ENCODE results near the gene NAXD. TPM values are rescaled to one million over a fixed set of nuclear protein-coding genes. Genes with fewer than 3 reads are reported as not detected.

Gene NAXD
- total RNA-seq, 2 experiments from 2014 or later, result 8.3 to 12.5 TPM

DNA sequence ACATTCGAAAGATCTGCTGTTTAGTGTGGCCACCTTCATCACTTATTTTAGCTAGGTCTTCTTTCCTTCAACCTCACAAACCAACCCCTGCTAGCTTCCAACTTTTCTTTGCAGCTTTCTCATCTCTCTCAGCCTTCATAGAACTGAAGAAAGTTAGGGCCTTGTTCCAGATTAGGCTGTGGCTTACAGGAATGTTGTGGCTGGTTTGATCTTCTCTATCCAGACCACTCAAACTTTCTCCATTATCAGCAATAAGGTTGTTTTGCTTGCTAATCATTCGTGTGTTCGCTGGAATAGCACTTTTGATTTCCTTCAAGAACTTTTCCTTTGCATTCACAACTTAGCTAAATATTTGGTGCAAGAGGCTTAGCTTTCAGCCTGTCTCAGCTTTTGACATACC lies 45.9 kb downstream of the NAXD start:
- H3K79me2 ChIP-seq (ENCODE audit: insufficient read depth, low read depth, low read length), result no peaks in the 10 kb centered on the region
- H3K4me1 ChIP-seq (ENCODE audit: insufficient read depth, low read length, poor library complexity, severe bottlenecking), result no peaks in the 10 kb centered on the region
- intact Hi-C loops (cut with micrococcal nuclease; ENCODE audit: unreplicated experiment), result no loop called here
- H3K9me3 ChIP-seq (ENCODE audit: low read length), result no peaks in the 10 kb centered on the region
- H4K20me1 ChIP-seq (ENCODE audit: insufficient read depth, low read length), result no peaks in the 10 kb centered on the region
- H2AFZ ChIP-seq (ENCODE audit: low read length), result no peak overlapping the region
- peaks cover 67% of the 10 kb centered on the region for H3K36me3 ChIP-seq (ENCODE audit: insufficient read depth, low read length)
- H3K9me2 ChIP-seq (ENCODE audit: insufficient read depth, low read length), result no peaks in the 10 kb centered on the region
- TF ChIP-seq, protein P1, sequence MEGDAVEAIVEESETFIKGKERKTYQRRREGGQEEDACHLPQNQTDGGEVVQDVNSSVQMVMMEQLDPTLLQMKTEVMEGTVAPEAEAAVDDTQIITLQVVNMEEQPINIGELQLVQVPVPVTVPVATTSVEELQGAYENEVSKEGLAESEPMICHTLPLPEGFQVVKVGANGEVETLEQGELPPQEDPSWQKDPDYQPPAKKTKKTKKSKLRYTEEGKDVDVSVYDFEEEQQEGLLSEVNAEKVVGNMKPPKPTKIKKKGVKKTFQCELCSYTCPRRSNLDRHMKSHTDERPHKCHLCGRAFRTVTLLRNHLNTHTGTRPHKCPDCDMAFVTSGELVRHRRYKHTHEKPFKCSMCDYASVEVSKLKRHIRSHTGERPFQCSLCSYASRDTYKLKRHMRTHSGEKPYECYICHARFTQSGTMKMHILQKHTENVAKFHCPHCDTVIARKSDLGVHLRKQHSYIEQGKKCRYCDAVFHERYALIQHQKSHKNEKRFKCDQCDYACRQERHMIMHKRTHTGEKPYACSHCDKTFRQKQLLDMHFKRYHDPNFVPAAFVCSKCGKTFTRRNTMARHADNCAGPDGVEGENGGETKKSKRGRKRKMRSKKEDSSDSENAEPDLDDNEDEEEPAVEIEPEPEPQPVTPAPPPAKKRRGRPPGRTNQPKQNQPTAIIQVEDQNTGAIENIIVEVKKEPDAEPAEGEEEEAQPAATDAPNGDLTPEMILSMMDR (conservative IDR thresholded peaks at IDR 0.05; ENCODE audit: low read length), result no peak
- TF ChIP-seq EZH2phosphoT487 (IDR thresholded peaks at IDR 0.05; ENCODE audit: borderline replicate concordance, low read depth, low read length), result no peak
- H3K4me3 ChIP-seq (ENCODE audit: low read depth, low read length, poor library complexity, severe bottlenecking), result no peak overlapping the region
- DNase-seq (ENCODE audit: low spot score), result no peak
- ChIA-PET POLR2A (interaction anchor here (0.8 kb wide), 1 partner anchor 51 kb away, joined by 3 read pairs; no protein-coding TSS in a partner anchor), CTCF (ENCODE audit: unreplicated experiment) (no interaction called here)
- no TSS peak for BruUV-seq (replicated peaks)
- no peak overlapping the region for H3K27ac ChIP-seq (ENCODE audit: low read depth, low read length, poor library complexity, severe bottlenecking)
- H3K4me2 ChIP-seq (ENCODE audit: low read length), result no peak overlapping the region

DNA sequence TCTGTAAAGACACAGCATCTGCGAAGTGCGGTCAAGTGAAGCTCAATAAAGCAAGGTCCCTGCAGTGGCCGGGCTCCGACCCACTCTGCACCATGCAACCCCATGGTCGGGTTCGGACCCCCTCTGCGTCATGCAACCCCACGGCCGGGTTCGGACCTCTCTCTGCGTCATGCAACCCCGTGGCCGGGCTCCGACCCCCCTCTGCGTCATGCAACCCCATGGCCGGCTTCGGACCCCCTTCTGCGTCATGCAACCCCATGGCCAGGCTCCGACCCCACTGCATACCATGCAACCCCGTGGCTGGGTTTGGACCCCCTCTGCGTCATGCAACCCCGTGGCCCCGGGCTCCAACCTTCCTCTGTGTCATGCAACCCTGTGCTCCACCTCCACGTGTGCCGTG lies 46.7 kb downstream of the NAXD start:
- H3K36me3 ChIP-seq (ENCODE audit: insufficient read depth, low read length), result peaks cover 75% of the 10 kb centered on the region
- no peaks in the 10 kb centered on the region for H3K9me3 ChIP-seq (ENCODE audit: low read length)
- no peaks in the 10 kb centered on the region for H3K79me2 ChIP-seq (ENCODE audit: insufficient read depth, low read depth, low read length)
- no peaks in the 10 kb centered on the region for H4K20me1 ChIP-seq (ENCODE audit: insufficient read depth, low read length)
- BruUV-seq (replicated peaks), result no TSS peak
- H3K4me2 ChIP-seq (ENCODE audit: low read length), result no peak overlapping the region
- no peak overlapping the region for H3K27ac ChIP-seq (ENCODE audit: low read depth, low read length, poor library complexity, severe bottlenecking)
- ChIA-PET CTCF (ENCODE audit: unreplicated experiment) (no interaction called here), POLR2A (no interaction called here)
- H2AFZ ChIP-seq (ENCODE audit: low read length), result no peak overlapping the region
- TF ChIP-seq, protein P1 (conservative IDR thresholded peaks at IDR 0.05; ENCODE audit: low read length), result no peak
- TF ChIP-seq EZH2phosphoT487 (IDR thresholded peaks at IDR 0.05; ENCODE audit: borderline replicate concordance, low read depth, low read length), result no peak
- H3K4me1 ChIP-seq (ENCODE audit: insufficient read depth, low read length, poor library complexity, severe bottlenecking), result no peaks in the 10 kb centered on the region
- no peak for DNase-seq (ENCODE audit: low spot score)
- intact Hi-C loops (cut with micrococcal nuclease; ENCODE audit: unreplicated experiment), result no loop called here
- H3K4me3 ChIP-seq (ENCODE audit: low read depth, low read length, poor library complexity, severe bottlenecking), result no peak overlapping the region
- no peaks in the 10 kb centered on the region for H3K9me2 ChIP-seq (ENCODE audit: insufficient read depth, low read length)

DNA sequence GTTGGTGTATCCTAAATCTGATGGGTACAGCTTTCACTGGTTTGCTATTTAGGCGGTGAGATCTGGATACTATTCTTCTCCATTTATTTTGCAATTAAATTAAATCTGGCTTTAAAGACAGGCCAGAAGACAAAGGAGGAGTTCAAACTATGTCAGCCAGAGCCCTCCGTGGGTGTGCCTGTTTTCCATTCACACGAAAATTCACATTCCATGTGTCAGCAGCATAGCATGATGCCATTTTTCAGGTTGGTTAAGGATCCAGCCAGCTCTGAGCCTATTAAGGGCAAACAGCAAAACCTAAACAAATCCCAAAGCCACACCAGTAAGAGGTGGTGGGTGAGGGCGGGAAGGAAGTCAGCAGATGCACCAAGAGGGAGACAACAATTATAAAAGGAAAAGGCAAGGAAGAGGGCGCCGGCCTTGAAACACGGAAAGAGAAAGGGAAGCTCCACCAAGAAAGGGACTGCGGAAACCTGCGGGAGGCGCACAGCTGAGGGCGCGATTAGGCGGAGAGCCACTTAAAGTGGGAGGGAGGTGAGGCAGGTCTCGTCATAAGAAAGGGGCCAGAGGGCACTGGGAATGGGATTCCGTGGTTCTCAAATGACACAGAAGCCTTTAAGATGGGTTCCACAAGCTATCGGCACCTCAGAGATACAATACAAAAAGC lies 47.6 kb downstream of the NAXD start:
- TF ChIP-seq EZH2phosphoT487 (IDR thresholded peaks at IDR 0.05; ENCODE audit: borderline replicate concordance, low read depth, low read length), result no peak
- TF ChIP-seq, protein P1 (conservative IDR thresholded peaks at IDR 0.05; ENCODE audit: low read length), result no peak
- Histone ChIP-seq H3K4me3 (ENCODE audit: low read depth, low read length, poor library complexity, severe bottlenecking) (no peak overlapping the region), H3K4me1 (ENCODE audit: insufficient read depth, low read length, poor library complexity, severe bottlenecking) (no peaks in the 10 kb centered on the region), H3K79me2 (ENCODE audit: insufficient read depth, low read depth, low read length) (no peaks in the 10 kb centered on the region), H3K27ac (ENCODE audit: low read depth, low read length, poor library complexity, severe bottlenecking) (no peak overlapping the region), H4K20me1 (ENCODE audit: insufficient read depth, low read length) (no peaks in the 10 kb centered on the region), H3K36me3 (ENCODE audit: insufficient read depth, low read length) (peaks cover 75% of the 10 kb centered on the region), H2AFZ (ENCODE audit: low read length) (no peak overlapping the region), H3K9me2 (ENCODE audit: insufficient read depth, low read length) (no peaks in the 10 kb centered on the region), H3K9me3 (ENCODE audit: low read length) (no peaks in the 10 kb centered on the region), H3K4me2 (ENCODE audit: low read length) (no peak overlapping the region)
- DNase-seq (ENCODE audit: low spot score), result no peak
- ChIA-PET POLR2A (no interaction called here), CTCF (ENCODE audit: unreplicated experiment) (no interaction called here)
- intact Hi-C loops (cut with micrococcal nuclease; ENCODE audit: unreplicated experiment), result no loop called here
- no TSS peak for BruUV-seq (replicated peaks)
